Osteoblast (primary cell): Measurements from ENCODE around the gene PITPNC1. TPM values are rescaled to one million over a fixed set of nuclear protein-coding genes. Genes with fewer than 3 reads are reported as not detected.

ENCODE experiments used
- DNase-seq: peaks from one replicate; pipeline ENCODE4 v3.0.0; 2011; ENCODE audit warnings: low spot score, mixed read lengths; ENCODE audit not compliant: insufficient read length; ENCODE audit errors: missing footprints
- H2AFZ ChIP-seq: 2 replicates; pipeline ENCODE4 v1.6.0; 2011; ENCODE audit warnings: mild to moderate bottlenecking, low read length
- H3K27ac ChIP-seq: 2 replicates; pipeline ENCODE4 v1.5.1; 2011; ENCODE audit warnings: mild to moderate bottlenecking, low read depth, low read length, moderate library complexity
- H3K27me3 ChIP-seq: 2 replicates; pipeline ENCODE4 v1.6.0; 2012; ENCODE audit warnings: mild to moderate bottlenecking, control low read depth, inconsistent platforms, low read length, moderate library complexity; ENCODE audit not compliant: insufficient read depth
- H3K36me3 ChIP-seq: 2 replicates; pipeline ENCODE4 v1.5.1; 2011; ENCODE audit warnings: mild to moderate bottlenecking, low read length, control low read depth, moderate library complexity; ENCODE audit not compliant: insufficient read depth
- H3K4me1 ChIP-seq: 2 replicates; pipeline ENCODE4 v1.5.1; 2011; ENCODE audit warnings: mild to moderate bottlenecking, low read length, control low read depth, moderate library complexity; ENCODE audit not compliant: insufficient read depth
- H3K4me2 ChIP-seq: 2 replicates; pipeline ENCODE4 v1.6.0; 2011; ENCODE audit warnings: mild to moderate bottlenecking, low read length; ENCODE audit not compliant: insufficient read depth
- H3K4me3 ChIP-seq: fragments of 200-600 bp; sonication (generic); 3 replicates; pipeline ENCODE4 v1.5.1; 2012; ENCODE audit warnings: mild to moderate bottlenecking, low read length, inconsistent platforms; ENCODE audit not compliant: insufficient read depth
- H3K79me2 ChIP-seq: 2 replicates; pipeline ENCODE4 v1.6.0; 2012; ENCODE audit warnings: mild to moderate bottlenecking, low read length, control low read depth, inconsistent platforms; ENCODE audit not compliant: insufficient read depth
- H3K9me3 ChIP-seq: 2 replicates; pipeline ENCODE4 v1.5.1; 2011; ENCODE audit warnings: low read depth, low read length, control low read depth
- H4K20me1 ChIP-seq: 2 replicates; pipeline ENCODE4 v1.6.0; 2012; ENCODE audit warnings: mild to moderate bottlenecking, low read length, control low read depth; ENCODE audit not compliant: insufficient read depth
- total RNA-seq: library from RNA; depleted of rRNA; stranded (reverse); fragments of >200 nt; gene quantifications from 2 replicates; pipeline ENCODE4 v1.2.3, GENCODE V29; 2012
- TF ChIP-seq, protein P1 (sequence below): IDR thresholded peaks from 2 replicates; pipeline ENCODE4 v1.5.1; 2011; ENCODE audit warnings: mild to moderate bottlenecking, low read depth, low read length, moderate library complexity; ENCODE audit errors: extremely low read depth

PITPNC1 gene
- total RNA-seq, 1 donor, result 6.2 TPM

DNA sequence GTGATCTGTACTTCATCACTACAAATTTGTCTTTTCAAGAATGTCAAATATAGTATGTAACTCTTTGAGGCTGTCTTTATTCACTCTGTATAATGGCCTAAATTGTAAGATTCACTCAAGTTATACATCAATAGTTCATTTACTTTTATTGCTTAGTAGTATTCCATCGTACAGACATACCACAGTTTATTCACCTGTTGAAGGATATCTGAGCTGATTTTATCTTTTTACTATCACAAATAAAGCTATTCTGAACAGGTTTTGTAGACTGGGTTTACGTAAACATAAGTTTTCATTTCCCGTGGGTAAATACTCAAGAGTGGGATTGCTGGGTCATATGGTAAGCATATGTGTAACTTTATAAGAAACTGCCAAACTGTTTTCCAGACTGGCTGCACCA, 29.3 kb upstream of the PITPNC1 start:
- no peak overlapping the region for H3K27ac ChIP-seq
- H3K4me2 ChIP-seq, result no peak overlapping the region

DNA sequence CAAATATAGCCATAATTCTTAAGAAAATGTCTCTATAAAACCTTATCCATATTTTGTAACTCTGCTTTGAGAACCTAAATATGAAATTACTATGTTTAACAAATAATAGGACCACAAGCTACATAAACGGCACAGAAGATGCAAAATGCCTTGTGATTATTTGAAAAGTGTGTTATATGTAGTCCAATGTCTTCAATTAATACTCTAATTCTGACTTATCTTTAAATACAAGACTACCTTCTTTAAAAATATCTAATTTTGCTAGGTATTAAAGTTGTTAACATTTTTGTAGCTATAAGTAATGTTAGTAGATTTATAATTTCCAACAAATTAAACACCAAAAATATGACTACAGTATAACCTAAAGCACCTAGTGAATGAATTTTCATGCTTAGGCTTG, 27.7 kb upstream of the PITPNC1 start:
- Histone ChIP-seq H3K4me1 (no peaks in the 10 kb centered on the region), H3K79me2 (peaks cover 35% of the 10 kb centered on the region), H3K27me3 (no peaks in the 10 kb centered on the region), H3K4me2 (no peak overlapping the region), H2AFZ (no peak overlapping the region), H4K20me1 (peaks cover 7% of the 10 kb centered on the region), H3K4me3 (no peak overlapping the region), H3K27ac (no peak overlapping the region), H3K9me3 (no peaks in the 10 kb centered on the region), H3K36me3 (peaks cover 77% of the 10 kb centered on the region)
- no peak for DNase-seq
- TF ChIP-seq, protein P1, sequence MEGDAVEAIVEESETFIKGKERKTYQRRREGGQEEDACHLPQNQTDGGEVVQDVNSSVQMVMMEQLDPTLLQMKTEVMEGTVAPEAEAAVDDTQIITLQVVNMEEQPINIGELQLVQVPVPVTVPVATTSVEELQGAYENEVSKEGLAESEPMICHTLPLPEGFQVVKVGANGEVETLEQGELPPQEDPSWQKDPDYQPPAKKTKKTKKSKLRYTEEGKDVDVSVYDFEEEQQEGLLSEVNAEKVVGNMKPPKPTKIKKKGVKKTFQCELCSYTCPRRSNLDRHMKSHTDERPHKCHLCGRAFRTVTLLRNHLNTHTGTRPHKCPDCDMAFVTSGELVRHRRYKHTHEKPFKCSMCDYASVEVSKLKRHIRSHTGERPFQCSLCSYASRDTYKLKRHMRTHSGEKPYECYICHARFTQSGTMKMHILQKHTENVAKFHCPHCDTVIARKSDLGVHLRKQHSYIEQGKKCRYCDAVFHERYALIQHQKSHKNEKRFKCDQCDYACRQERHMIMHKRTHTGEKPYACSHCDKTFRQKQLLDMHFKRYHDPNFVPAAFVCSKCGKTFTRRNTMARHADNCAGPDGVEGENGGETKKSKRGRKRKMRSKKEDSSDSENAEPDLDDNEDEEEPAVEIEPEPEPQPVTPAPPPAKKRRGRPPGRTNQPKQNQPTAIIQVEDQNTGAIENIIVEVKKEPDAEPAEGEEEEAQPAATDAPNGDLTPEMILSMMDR, result no peak

More for the DNA sequence above, 29.3 kb upstream of the PITPNC1 start:
- Histone ChIP-seq H4K20me1 (peaks cover 7% of the 10 kb centered on the region), H3K4me3 (no peak overlapping the region), H3K27me3 (no peaks in the 10 kb centered on the region), H3K4me1 (no peaks in the 10 kb centered on the region), H3K9me3 (no peaks in the 10 kb centered on the region), H3K36me3 (peaks cover 74% of the 10 kb centered on the region), H2AFZ (no peak overlapping the region), H3K79me2 (peaks cover 21% of the 10 kb centered on the region)
- TF ChIP-seq, protein P1, result no peak
- DNase-seq, result no peak

DNA sequence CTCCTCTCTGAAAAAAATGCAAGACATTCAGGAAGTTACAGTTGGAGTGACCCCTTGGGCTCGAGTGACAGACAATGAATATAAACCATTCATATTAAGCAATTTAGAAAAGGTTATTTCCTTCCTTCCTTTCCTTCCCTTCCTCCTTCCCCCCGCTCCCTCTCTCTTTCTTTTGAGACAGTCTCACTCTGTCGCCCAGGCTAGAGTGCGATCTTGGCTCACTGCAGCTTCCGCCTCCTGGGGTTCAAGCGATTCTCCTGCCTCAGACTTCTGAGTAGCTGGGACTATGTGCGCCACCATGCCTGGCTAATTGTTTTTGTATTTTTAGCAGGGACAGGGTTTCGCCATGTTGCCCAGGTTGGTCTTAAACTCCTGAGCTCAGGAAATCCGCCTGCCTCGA, 23.9 kb upstream of the PITPNC1 start:
- Histone ChIP-seq H3K27me3 (no peaks in the 10 kb centered on the region), H3K27ac (no peak overlapping the region), H3K4me3 (no peak overlapping the region), H3K79me2 (peaks cover 61% of the 10 kb centered on the region), H3K4me1 (no peaks in the 10 kb centered on the region), H3K4me2 (no peak overlapping the region), H3K9me3 (no peaks in the 10 kb centered on the region), H4K20me1 (peaks cover 14% of the 10 kb centered on the region), H2AFZ (no peak overlapping the region), H3K36me3 (peaks cover 76% of the 10 kb centered on the region)
- DNase-seq, result no peak
- TF ChIP-seq, protein P1, result no peak

DNA sequence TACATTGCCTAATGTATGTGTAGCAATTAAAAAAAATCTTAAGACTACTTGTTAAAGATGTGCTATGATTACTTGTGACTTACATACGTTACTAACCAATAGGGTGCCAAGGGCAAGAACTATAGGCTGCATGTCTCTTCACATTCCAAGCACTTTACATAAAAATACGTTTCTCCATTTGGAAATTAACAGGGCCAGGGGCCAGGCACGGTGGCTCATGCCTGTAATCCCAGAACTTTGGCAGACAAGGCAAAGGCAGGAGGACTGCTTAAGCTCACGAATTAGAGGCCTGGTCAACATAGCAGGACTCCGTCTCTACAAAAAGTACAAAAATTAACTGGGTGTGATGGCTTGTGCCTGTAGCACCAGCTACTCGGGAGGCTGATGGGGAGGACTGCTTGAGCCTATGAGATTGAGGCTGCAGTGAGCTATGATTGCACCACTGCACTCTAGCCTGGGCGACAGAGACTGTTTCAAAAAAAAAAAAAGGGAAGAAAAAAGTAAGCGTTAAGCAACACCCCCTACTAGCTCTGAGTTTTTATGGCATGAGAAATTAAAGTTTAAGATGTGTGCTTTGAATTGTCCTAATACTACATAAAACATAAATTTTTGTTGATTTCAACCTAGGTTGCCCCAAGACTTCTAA, 23.0 kb upstream of the PITPNC1 start:
- Histone ChIP-seq H3K9me3 (no peaks in the 10 kb centered on the region), H4K20me1 (peaks cover 20% of the 10 kb centered on the region), H3K79me2 (peaks cover 69% of the 10 kb centered on the region)

More for the DNA sequence above, 23.0 kb upstream of the PITPNC1 start:
- Histone ChIP-seq H3K4me1 (peaks cover 5% of the 10 kb centered on the region), H3K36me3 (peaks cover 75% of the 10 kb centered on the region), H3K4me3 (no peak overlapping the region), H3K27ac (no peak overlapping the region), H3K4me2 (no peak overlapping the region), H3K27me3 (no peaks in the 10 kb centered on the region), H2AFZ (no peak overlapping the region)
- DNase-seq, result no peak
- TF ChIP-seq, protein P1, result no peak
